Vagina (tissue), 2 donors: ENCODE data around the gene SCN9A.

ENCODE experiments used
- CTCF ChIP-seq, 3 experiments: fragments of 450-650 bp in 2 of 3; fragments of 200-600 bp in 1 of 3; sonication (generic) in 1 of 3; IDR thresholded peaks; one replicate each; pipeline ENCODE4 v1.5.1; 2017 to 2019; ENCODE audit warnings: antibody characterized with exemption in 3 of 3, mild to moderate bottlenecking in 2 of 3, moderate library complexity in 2 of 3
- POLR2A ChIP-seq, 2 donors: fragments of 450-650 bp; IDR thresholded peaks; one replicate each; pipeline ENCODE4 v1.6.1; 2017; ENCODE audit warnings: antibody characterized with exemption in 2 of 2, mild to moderate bottlenecking in 2 of 2, moderate library complexity in 2 of 2
- POLR2AphosphoS5 ChIP-seq, 2 donors: sonication (generic); formaldehyde crosslinking; IDR thresholded peaks; one replicate each; pipeline ENCODE4 v1.9.0; 2017; ENCODE audit warnings: antibody characterized with exemption in 2 of 2, mild to moderate bottlenecking in 2 of 2, low read depth in 1 of 2; ENCODE audit not compliant: insufficient read depth in 1 of 2

GRCh38 chr2:166171216-166171615, 204.5 kb downstream of the SCN9A start:
- no peak for TF ChIP-seq CTCF (IDR thresholded peaks at IDR 0.05)
- no peak for TF ChIP-seq POLR2AphosphoS5 (IDR thresholded peaks at IDR 0.05; ENCODE audit: insufficient read depth in 1 of 2, low read depth in 1 of 2)
- TF ChIP-seq POLR2A (IDR thresholded peaks at IDR 0.05), result no peak
